Lower leg skin (tissue), 3 donors: ENCODE data around the gene CFDP1.

ENCODE experiments used
- POLR2A ChIP-seq, 2 donors: fragments of 450-650 bp; IDR thresholded peaks; one replicate each; pipeline ENCODE4 v1.6.1; 2016 to 2017; ENCODE audit warnings: antibody characterized with exemption in 2 of 2, mild to moderate bottlenecking in 1 of 2, moderate library complexity in 1 of 2
- TF ChIP-seq, protein P1 (sequence below), 3 donors: fragments of 450-650 bp; IDR thresholded peaks; one replicate each; pipeline ENCODE4 v1.5.1; 2016; ENCODE audit warnings: antibody characterized with exemption in 3 of 3, mild to moderate bottlenecking in 3 of 3, moderate library complexity in 2 of 3

DNA sequence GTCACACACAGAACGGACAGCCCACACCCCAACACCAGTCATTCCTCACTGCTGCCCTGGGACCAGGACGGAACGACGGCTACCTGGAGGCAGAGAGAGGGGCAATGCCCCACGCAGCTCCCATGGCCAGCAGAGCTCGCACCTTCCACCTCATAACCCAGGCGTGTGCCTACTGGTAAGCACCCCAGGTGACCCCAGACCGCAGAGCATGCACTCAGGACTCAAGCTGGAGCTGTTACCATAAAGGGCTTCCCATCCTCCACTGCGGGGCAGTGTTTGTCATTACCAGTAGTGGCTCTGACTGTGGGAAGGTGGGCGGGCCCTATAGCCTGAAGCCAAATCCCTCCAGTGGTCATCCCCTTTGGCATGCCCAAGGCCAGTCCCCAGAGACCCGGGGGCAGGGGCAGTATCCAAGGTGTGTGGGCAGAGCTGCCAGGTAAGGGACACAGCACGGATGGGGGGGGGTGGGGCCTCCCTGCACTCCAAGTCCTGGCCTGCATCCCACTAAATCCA, 177.2 kb downstream of the CFDP1 start:
- TF ChIP-seq POLR2A (IDR thresholded peaks at IDR 0.05) = no peak
- TF ChIP-seq, protein P1, sequence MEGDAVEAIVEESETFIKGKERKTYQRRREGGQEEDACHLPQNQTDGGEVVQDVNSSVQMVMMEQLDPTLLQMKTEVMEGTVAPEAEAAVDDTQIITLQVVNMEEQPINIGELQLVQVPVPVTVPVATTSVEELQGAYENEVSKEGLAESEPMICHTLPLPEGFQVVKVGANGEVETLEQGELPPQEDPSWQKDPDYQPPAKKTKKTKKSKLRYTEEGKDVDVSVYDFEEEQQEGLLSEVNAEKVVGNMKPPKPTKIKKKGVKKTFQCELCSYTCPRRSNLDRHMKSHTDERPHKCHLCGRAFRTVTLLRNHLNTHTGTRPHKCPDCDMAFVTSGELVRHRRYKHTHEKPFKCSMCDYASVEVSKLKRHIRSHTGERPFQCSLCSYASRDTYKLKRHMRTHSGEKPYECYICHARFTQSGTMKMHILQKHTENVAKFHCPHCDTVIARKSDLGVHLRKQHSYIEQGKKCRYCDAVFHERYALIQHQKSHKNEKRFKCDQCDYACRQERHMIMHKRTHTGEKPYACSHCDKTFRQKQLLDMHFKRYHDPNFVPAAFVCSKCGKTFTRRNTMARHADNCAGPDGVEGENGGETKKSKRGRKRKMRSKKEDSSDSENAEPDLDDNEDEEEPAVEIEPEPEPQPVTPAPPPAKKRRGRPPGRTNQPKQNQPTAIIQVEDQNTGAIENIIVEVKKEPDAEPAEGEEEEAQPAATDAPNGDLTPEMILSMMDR (IDR thresholded peaks at IDR 0.05) = no peak
